ENCODE data around the gene GABRR2.

DNA sequence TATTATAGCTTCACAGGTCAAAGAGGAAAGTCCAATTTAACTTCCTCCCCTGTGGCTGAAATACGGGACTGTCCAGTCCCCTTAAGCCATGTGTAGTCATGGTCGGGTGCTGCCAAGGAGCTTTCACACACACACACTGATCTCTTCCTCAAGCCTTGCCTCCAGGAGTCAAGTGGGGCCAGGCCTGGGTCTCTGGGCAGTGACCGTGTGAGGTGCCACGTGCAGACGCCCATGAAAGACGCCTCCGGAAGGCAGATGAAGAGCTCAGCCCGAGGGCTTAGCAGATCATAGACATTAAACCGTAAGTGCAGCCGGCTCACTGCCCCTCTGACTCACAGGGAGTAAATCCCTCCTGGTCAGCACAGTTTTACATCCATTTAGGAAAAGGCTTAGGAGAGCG, 4.2 kb downstream of the GABRR2 start:
- TF ChIP-seq CTCF (IDR thresholded peaks at IDR 0.05; ENCODE audit: low read length) (no peak), EZH2 (IDR thresholded peaks at IDR 0.05; ENCODE audit: borderline replicate concordance, low read length) (no peak)

Data from OCI-LY1 (cell line).